ENCODE results near the gene CLSTN3. TPM values are rescaled to one million over a fixed set of nuclear protein-coding genes. Genes with fewer than 3 reads are reported as not detected.

Gene CLSTN3
- total and polyA plus RNA-seq, 4 donors: 6.1 to 37.2 (median 26.8) TPM

DNA sequence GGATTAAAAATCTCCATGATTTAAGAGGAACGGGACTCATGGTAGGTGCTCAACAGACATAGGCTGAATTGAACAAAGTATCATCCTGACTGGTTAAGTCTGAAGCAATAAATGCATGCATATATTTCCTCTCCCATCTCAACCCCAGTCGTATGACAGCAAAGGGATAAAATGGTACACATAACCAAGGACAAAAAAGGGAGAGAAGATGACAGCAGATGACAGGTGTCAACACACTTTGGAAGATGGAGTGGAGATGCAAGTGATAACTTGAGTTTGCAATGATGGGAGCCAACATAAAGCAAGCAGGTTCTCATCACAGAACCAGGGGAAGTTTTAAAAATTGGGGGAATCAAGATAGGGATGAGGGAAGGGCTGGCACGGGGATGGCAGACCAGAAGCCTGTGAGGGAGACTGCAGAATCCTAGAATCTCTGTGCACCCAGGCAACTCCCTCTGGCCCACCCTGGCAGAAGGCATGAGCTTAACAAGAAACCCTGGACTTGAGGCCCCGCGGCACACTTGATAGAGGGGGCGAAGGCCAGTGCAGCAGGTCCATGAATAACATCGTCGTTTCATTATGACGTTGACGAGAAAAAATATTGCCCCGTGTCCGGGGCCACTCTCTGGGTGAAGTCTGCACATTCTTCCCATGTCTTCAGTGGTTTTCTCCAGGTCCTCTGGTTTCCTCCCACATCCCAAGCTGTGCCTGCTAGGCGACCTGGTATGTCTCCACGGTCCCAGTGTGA, 26.2 kb upstream of the CLSTN3 start:
- Histone ChIP-seq H3K27ac (ENCODE audit: low read depth in 1 of 2, low read length in 2 of 2) (no peak overlapping the region), H3K9ac (ENCODE audit: low read depth in 1 of 2, low read length in 2 of 2) (no peak overlapping the region), H3K4me1 (ENCODE audit: control insufficient read depth in 4 of 4, insufficient read depth in 4 of 4, low read length in 3 of 4) (peaks cover 3 to 26% (median 19%) of the 10 kb centered on the region in 4 donors), H3K9me3 (ENCODE audit: control insufficient read depth in 4 of 4, low read length in 3 of 4) (no peaks in the 10 kb centered on the region), H3K4me3 (ENCODE audit: low read depth in 1 of 3, low read length in 3 of 3) (no peak overlapping the region), H3K36me3 (ENCODE audit: control insufficient read depth in 4 of 4, insufficient read depth in 3 of 4, low read depth in 1 of 4, low read length in 3 of 4) (peaks cover 8 to 29% (median 18%) of the 10 kb centered on the region in 4 donors), H3K27me3 (ENCODE audit: control insufficient read depth in 4 of 4, insufficient read depth in 4 of 4, low read length in 3 of 4) (no peaks in the 10 kb centered on the region)
- TF ChIP-seq RAD21 (IDR thresholded peaks at IDR 0.05) (no peak), SP1 (IDR thresholded peaks at IDR 0.05) (no peak), NR2F2 (IDR thresholded peaks at IDR 0.05) (no peak), HNF4G (IDR thresholded peaks at IDR 0.05) (no peak), GABPA (IDR thresholded peaks at IDR 0.05 in 1 of 2, conservative IDR thresholded peaks at IDR 0.05 in 1 of 2) (no peak), EGR1 (IDR thresholded peaks at IDR 0.05; ENCODE audit: low read depth in 2 of 2) (no peak), YY1 (IDR thresholded peaks at IDR 0.05) (no peak), RXRA (IDR thresholded peaks at IDR 0.05) (no peak), TAF1 (conservative IDR thresholded peaks at IDR 0.05) (no peak), FOXA2 (IDR thresholded peaks at IDR 0.05) (no peak), HNF4A (conservative IDR thresholded peaks at IDR 0.05) (no peak), JUND (IDR thresholded peaks at IDR 0.05) (no peak)
- TF ChIP-seq, protein P1, sequence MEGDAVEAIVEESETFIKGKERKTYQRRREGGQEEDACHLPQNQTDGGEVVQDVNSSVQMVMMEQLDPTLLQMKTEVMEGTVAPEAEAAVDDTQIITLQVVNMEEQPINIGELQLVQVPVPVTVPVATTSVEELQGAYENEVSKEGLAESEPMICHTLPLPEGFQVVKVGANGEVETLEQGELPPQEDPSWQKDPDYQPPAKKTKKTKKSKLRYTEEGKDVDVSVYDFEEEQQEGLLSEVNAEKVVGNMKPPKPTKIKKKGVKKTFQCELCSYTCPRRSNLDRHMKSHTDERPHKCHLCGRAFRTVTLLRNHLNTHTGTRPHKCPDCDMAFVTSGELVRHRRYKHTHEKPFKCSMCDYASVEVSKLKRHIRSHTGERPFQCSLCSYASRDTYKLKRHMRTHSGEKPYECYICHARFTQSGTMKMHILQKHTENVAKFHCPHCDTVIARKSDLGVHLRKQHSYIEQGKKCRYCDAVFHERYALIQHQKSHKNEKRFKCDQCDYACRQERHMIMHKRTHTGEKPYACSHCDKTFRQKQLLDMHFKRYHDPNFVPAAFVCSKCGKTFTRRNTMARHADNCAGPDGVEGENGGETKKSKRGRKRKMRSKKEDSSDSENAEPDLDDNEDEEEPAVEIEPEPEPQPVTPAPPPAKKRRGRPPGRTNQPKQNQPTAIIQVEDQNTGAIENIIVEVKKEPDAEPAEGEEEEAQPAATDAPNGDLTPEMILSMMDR (IDR thresholded peaks at IDR 0.05; ENCODE audit: low read depth, low read length, missing input control): no peak
- TF ChIP-seq, protein P2, sequence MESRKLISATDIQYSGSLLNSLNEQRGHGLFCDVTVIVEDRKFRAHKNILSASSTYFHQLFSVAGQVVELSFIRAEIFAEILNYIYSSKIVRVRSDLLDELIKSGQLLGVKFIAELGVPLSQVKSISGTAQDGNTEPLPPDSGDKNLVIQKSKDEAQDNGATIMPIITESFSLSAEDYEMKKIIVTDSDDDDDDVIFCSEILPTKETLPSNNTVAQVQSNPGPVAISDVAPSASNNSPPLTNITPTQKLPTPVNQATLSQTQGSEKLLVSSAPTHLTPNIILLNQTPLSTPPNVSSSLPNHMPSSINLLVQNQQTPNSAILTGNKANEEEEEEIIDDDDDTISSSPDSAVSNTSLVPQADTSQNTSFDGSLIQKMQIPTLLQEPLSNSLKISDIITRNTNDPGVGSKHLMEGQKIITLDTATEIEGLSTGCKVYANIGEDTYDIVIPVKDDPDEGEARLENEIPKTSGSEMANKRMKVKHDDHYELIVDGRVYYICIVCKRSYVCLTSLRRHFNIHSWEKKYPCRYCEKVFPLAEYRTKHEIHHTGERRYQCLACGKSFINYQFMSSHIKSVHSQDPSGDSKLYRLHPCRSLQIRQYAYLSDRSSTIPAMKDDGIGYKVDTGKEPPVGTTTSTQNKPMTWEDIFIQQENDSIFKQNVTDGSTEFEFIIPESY (IDR thresholded peaks at IDR 0.05): no peak
- TF ChIP-seq, protein P3, sequence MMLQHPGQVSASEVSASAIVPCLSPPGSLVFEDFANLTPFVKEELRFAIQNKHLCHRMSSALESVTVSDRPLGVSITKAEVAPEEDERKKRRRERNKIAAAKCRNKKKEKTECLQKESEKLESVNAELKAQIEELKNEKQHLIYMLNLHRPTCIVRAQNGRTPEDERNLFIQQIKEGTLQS (IDR thresholded peaks at IDR 0.05): no peak
- TF ChIP-seq, protein P4, sequence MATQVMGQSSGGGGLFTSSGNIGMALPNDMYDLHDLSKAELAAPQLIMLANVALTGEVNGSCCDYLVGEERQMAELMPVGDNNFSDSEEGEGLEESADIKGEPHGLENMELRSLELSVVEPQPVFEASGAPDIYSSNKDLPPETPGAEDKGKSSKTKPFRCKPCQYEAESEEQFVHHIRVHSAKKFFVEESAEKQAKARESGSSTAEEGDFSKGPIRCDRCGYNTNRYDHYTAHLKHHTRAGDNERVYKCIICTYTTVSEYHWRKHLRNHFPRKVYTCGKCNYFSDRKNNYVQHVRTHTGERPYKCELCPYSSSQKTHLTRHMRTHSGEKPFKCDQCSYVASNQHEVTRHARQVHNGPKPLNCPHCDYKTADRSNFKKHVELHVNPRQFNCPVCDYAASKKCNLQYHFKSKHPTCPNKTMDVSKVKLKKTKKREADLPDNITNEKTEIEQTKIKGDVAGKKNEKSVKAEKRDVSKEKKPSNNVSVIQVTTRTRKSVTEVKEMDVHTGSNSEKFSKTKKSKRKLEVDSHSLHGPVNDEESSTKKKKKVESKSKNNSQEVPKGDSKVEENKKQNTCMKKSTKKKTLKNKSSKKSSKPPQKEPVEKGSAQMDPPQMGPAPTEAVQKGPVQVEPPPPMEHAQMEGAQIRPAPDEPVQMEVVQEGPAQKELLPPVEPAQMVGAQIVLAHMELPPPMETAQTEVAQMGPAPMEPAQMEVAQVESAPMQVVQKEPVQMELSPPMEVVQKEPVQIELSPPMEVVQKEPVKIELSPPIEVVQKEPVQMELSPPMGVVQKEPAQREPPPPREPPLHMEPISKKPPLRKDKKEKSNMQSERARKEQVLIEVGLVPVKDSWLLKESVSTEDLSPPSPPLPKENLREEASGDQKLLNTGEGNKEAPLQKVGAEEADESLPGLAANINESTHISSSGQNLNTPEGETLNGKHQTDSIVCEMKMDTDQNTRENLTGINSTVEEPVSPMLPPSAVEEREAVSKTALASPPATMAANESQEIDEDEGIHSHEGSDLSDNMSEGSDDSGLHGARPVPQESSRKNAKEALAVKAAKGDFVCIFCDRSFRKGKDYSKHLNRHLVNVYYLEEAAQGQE (IDR thresholded peaks at IDR 0.05): no peak
- TF ChIP-seq, protein P5, sequence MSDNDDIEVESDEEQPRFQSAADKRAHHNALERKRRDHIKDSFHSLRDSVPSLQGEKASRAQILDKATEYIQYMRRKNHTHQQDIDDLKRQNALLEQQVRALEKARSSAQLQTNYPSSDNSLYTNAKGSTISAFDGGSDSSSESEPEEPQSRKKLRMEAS (IDR thresholded peaks at IDR 0.05): no peak
- 91% methylated on average over 14 of the region's 14 CpGs for WGBS
- no peak for DNase-seq (ENCODE audit: low spot score)

Data from liver (tissue), 9 donors.